Astrocyte (in vitro differentiated cells and primary cell): Measurements from ENCODE around the gene BPI.

Experiments used
- CTCF ChIP-seq: IDR thresholded peaks from 2 replicates; pipeline ENCODE4 v1.5.1; 2011; ENCODE audit warnings: low read depth, mild to moderate bottlenecking, inconsistent platforms, low read length, moderate library complexity; ENCODE audit not compliant: insufficient read depth
- EZH2 ChIP-seq: IDR thresholded peaks from 2 replicates; pipeline ENCODE4 v1.6.1; 2012; ENCODE audit warnings: mild to moderate bottlenecking, low read length, inconsistent platforms; ENCODE audit not compliant: insufficient read depth

- TF ChIP-seq CTCF = no peak
- TF ChIP-seq EZH2 = no peak
Observed at GRCh38 chr20:38325167-38325566, 21.2 kb downstream of the BPI start.
